Erythroblast (primary cell): ENCODE results near the gene MAVS.

Source experiments
- DNase-seq, 2 experiments: peaks; one replicate each; lab custom pipeline; 2025; lab: John Stamatoyannopoulos, UW
- GATA1 ChIP-seq: IDR thresholded peaks from 2 replicates; pipeline ENCODE4 v1.6.1; 2011; ENCODE audit warnings: low read depth, mild to moderate bottlenecking, control low read depth, low read length, moderate library complexity
- POLR2A ChIP-seq: IDR thresholded peaks from 2 replicates; pipeline ENCODE4 v1.6.1; 2011; ENCODE audit warnings: mild to moderate bottlenecking, low read length

MAVS gene

GRCh38 chr20:3908667-3909066 lies 62.0 kb downstream of the MAVS start:
- TF ChIP-seq GATA1: no peak
- TF ChIP-seq POLR2A: no peak
- no peak for DNase-seq

GRCh38 chr20:3909952-3910366 lies 63.3 kb downstream of the MAVS start:
- DNase-seq: peak; percentile 89 to 99
- TF ChIP-seq GATA1: peak; percentile 45
- peak; percentile 23 for TF ChIP-seq POLR2A

GRCh38 chr20:3910853-3911252 lies 64.2 kb downstream of the MAVS start:
- no peak for TF ChIP-seq POLR2A
- no peak for TF ChIP-seq GATA1
- DNase-seq: no peak

GRCh38 chr20:3911956-3912355 lies 65.3 kb downstream of the MAVS start:
- DNase-seq: peak; percentile 50 to 53
- TF ChIP-seq GATA1 (no peak), POLR2A (no peak)

GRCh38 chr20:3914446-3914845 lies 67.8 kb downstream of the MAVS start:
- no peak for TF ChIP-seq POLR2A
- TF ChIP-seq GATA1: no peak
- DNase-seq: no peak

GRCh38 chr20:3915691-3916090 lies 69.1 kb downstream of the MAVS start:
- DNase-seq: no peak
- TF ChIP-seq GATA1: no peak
- no peak for TF ChIP-seq POLR2A

GRCh38 chr20:3916364-3916763 lies 69.7 kb downstream of the MAVS start:
- DNase-seq: peak; percentile 47 to 77
- TF ChIP-seq GATA1 (no peak), POLR2A (no peak)

- DNase-seq: no peak
- no peak for TF ChIP-seq GATA1
- TF ChIP-seq POLR2A: no peak
These were observed 72.7 kb downstream of the MAVS start for GRCh38 chr20:3919352-3919751.

- DNase-seq: no peak
- TF ChIP-seq GATA1 (no peak), POLR2A (no peak)
These were observed 75.8 kb downstream of the MAVS start for GRCh38 chr20:3922223-3922982.

GRCh38 chr20:3922983-3923339 lies 76.3 kb downstream of the MAVS start:
- DNase-seq: no peak

GRCh38 chr20:3923818-3924217 lies 77.2 kb downstream of the MAVS start:
- peak in 1 of 2 experiments; percentile 31 for DNase-seq
- no peak for TF ChIP-seq GATA1
- no peak for TF ChIP-seq POLR2A

More at GRCh38 chr20:3922983-3923339, 76.3 kb downstream of the MAVS start:
- no peak for TF ChIP-seq GATA1
- TF ChIP-seq POLR2A: no peak

- TF ChIP-seq GATA1: no peak
- no peak for TF ChIP-seq POLR2A
- peak; percentile 55 to 61 for DNase-seq
These were observed 77.9 kb downstream of the MAVS start for GRCh38 chr20:3924304-3925112.

- no peak for TF ChIP-seq POLR2A
- no peak for TF ChIP-seq GATA1
- no peak for DNase-seq
These were observed 78.6 kb downstream of the MAVS start for GRCh38 chr20:3925113-3925695.
